OCI-LY1 (cell line): Measurements from ENCODE around the gene PSKH1.

Source experiments
- H2AFZ ChIP-seq: fragments of 200-600 bp; sonication (generic), shearing (Covaris generic); 2 replicates; pipeline ENCODE4 v1.6.0; 2014; ENCODE audit warnings: antibody characterized with exemption, mild to moderate bottlenecking, low read length
- H3F3A ChIP-seq: fragments of 200-600 bp; sonication (generic), shearing (Covaris generic); 2 replicates; pipeline ENCODE4 v1.6.0; 2014; ENCODE audit warnings: mild to moderate bottlenecking, antibody characterized with exemption, low read length, moderate library complexity; ENCODE audit not compliant: insufficient read depth
- H3K27ac ChIP-seq: fragments of 200-600 bp; sonication (generic); 2 replicates; pipeline ENCODE4 v1.5.1; 2014; ENCODE audit warnings: low read length, mixed run types, mild to moderate bottlenecking, low read depth; ENCODE audit not compliant: poor library complexity, severe bottlenecking
- H3K27me3 ChIP-seq: fragments of 200-600 bp; sonication (generic); 2 replicates; pipeline ENCODE4 v1.6.0; 2014; ENCODE audit warnings: antibody characterized with exemption, mild to moderate bottlenecking, low read length, moderate library complexity; ENCODE audit not compliant: insufficient read depth
- H3K36me3 ChIP-seq: fragments of 200-600 bp; sonication (generic); 2 replicates; pipeline ENCODE4 v1.6.1; 2014; ENCODE audit warnings: mild to moderate bottlenecking, antibody characterized with exemption, low read length, moderate library complexity, mixed read lengths; ENCODE audit not compliant: insufficient read depth
- H3K4me1 ChIP-seq: fragments of 200-600 bp; sonication (generic); 2 replicates; pipeline ENCODE4 v1.5.1; 2014; ENCODE audit warnings: mild to moderate bottlenecking, low read length, moderate library complexity; ENCODE audit not compliant: insufficient read depth, severe bottlenecking
- H3K4me2 ChIP-seq: fragments of 200-600 bp; sonication (generic), shearing (Covaris generic); 2 replicates; pipeline ENCODE4 v1.6.1; 2014; ENCODE audit warnings: low read length
- H3K4me3 ChIP-seq: fragments of 200-600 bp; sonication (generic); 2 replicates; pipeline ENCODE4 v1.5.1; 2014; ENCODE audit warnings: low read length, low read depth, mild to moderate bottlenecking, mixed read lengths; ENCODE audit not compliant: poor library complexity, severe bottlenecking
- H3K79me2 ChIP-seq: fragments of 200-600 bp; shearing (Covaris generic); 2 replicates; pipeline ENCODE4 v1.6.1; 2016; ENCODE audit warnings: mixed run types, low read length, mixed read lengths; ENCODE audit not compliant: insufficient read depth
- H3K9ac ChIP-seq: fragments of 200-600 bp; sonication (generic), shearing (Covaris generic); 2 replicates; pipeline ENCODE4 v1.6.1; 2014; ENCODE audit warnings: mild to moderate bottlenecking, low read length, mixed read lengths
- H3K9me2 ChIP-seq: fragments of 200-600 bp; sonication (generic), shearing (Covaris generic); 2 replicates; pipeline ENCODE4 v1.6.1; 2014; ENCODE audit warnings: low read depth, mild to moderate bottlenecking, low read length, mixed read lengths
- H3K9me3 ChIP-seq: fragments of 200-600 bp; shearing (Covaris generic); 2 replicates; pipeline ENCODE4 v1.6.1; 2014; ENCODE audit warnings: low read length, mixed read lengths
- H4K20me1 ChIP-seq: fragments of 200-600 bp; sonication (generic), shearing (Covaris generic); 2 replicates; pipeline ENCODE4 v1.6.0; 2016; ENCODE audit warnings: mild to moderate bottlenecking, low read length; ENCODE audit not compliant: insufficient read depth
- CTCF ChIP-seq: fragments of 200-600 bp; sonication (generic), shearing (Covaris generic); IDR thresholded peaks from 2 replicates; pipeline ENCODE4 v1.5.1; 2017; ENCODE audit warnings: mild to moderate bottlenecking, antibody characterized with exemption, low read length, moderate library complexity, mixed read lengths
- EZH2 ChIP-seq: fragments of 200-600 bp; sonication (generic), shearing (Covaris generic); IDR thresholded peaks from 2 replicates; pipeline ENCODE4 v1.8.0; 2017; ENCODE audit warnings: borderline replicate concordance, mixed run types, mild to moderate bottlenecking, antibody characterized with exemption, low read length, moderate library complexity, mixed read lengths

The PSKH1 gene

GRCh38 chr16:67872131-67872630 lies 20.9 kb upstream of the PSKH1 start:
- Histone ChIP-seq H3K9me2 (no peaks in the 10 kb centered on the region), H3K27ac (peak overlapping the region; percentile 65), H3K4me3 (peak overlapping the region; percentile 99), H4K20me1 (no peaks in the 10 kb centered on the region), H2AFZ (no peak overlapping the region), H3K79me2 (peaks cover 27% of the 10 kb centered on the region), H3K4me2 (peak overlapping the region; percentile 91), H3K9ac (peak overlapping the region; percentile 93; the same call in 1 of the 2 replicates), H3K27me3 (no peaks in the 10 kb centered on the region), H3K9me3 (no peaks in the 10 kb centered on the region), H3F3A (no peaks in the 10 kb centered on the region), H3K4me1 (peaks cover 23% of the 10 kb centered on the region), H3K36me3 (peaks cover 55% of the 10 kb centered on the region)
- TF ChIP-seq CTCF (no peak), EZH2 (no peak)

GRCh38 chr16:67872631-67873434 lies 20.2 kb upstream of the PSKH1 start, which contains the start of gene EDC4:
TSS of gene EDC4 (plus strand) at chr16:67873052. CDS start at chr16:67873262, 210 bp downstream.
- Histone ChIP-seq H3K4me1 (peaks cover 23% of the 10 kb centered on the region), H3K9me2 (no peaks in the 10 kb centered on the region), H3K27ac (peak within 1 kb of the TSS; percentile 65), H3F3A (no peaks in the 10 kb centered on the region), H3K36me3 (peaks cover 55% of the 10 kb centered on the region), H3K4me3 (peak within 1 kb of the TSS; percentile 99), H2AFZ (no peak within 1 kb of the TSS), H3K4me2 (peak within 1 kb of the TSS; percentile 91), H3K79me2 (peaks cover 27% of the 10 kb centered on the region), H3K9me3 (no peaks in the 10 kb centered on the region), H3K9ac (peak within 1 kb of the TSS; percentile 93), H3K27me3 (no peaks in the 10 kb centered on the region), H4K20me1 (no peaks in the 10 kb centered on the region)
- no peak for TF ChIP-seq EZH2
- TF ChIP-seq CTCF: no peak

- H3F3A ChIP-seq: no peaks in the 10 kb centered on the region
- H4K20me1 ChIP-seq: no peaks in the 10 kb centered on the region
- H3K9me3 ChIP-seq: no peaks in the 10 kb centered on the region
- no peaks in the 10 kb centered on the region for H3K27me3 ChIP-seq
- peaks cover 55% of the 10 kb centered on the region for H3K36me3 ChIP-seq
- H3K27ac ChIP-seq: no peak overlapping the region
- H3K9ac ChIP-seq: peak overlapping the region; percentile 93
- peaks cover 23% of the 10 kb centered on the region for H3K4me1 ChIP-seq
- H3K79me2 ChIP-seq: peaks cover 27% of the 10 kb centered on the region
- peak overlapping the region; percentile 99 for H3K4me3 ChIP-seq
- TF ChIP-seq EZH2 (no peak), CTCF (no peak)
- H3K9me2 ChIP-seq: no peaks in the 10 kb centered on the region
- H2AFZ ChIP-seq: no peak overlapping the region
- peak overlapping the region; percentile 91 for H3K4me2 ChIP-seq
These were observed 19.4 kb upstream of the PSKH1 start for GRCh38 chr16:67873435-67874370.
